ENCODE data around the gene KCNC3.
"Not testable (repeated sequence)": the region's sequence is repeated elsewhere in the genome, so short reads cannot be mapped to it uniquely, and the experiment has no call there.

KCNC3 gene

GRCh38 chr19:50357178-50358100 lies 28.3 kb upstream of the KCNC3 start:
- intact Hi-C loops (cut with DNase I), result no loop called here
- DNase-seq, result peak; percentile 60 to 92 (median 85)

GRCh38 chr19:50356691-50357177 lies 27.6 kb upstream of the KCNC3 start:
- intact Hi-C loops (cut with DNase I), result no loop called here
- no peak for DNase-seq

- intact Hi-C loops (cut with DNase I), result not testable (repeated sequence)
Measured at GRCh38 chr19:50353487-50353880, 24.3 kb upstream of the KCNC3 start.

GRCh38 chr19:50352242-50352641 lies 23.1 kb upstream of the KCNC3 start:
- no peak for DNase-seq
- intact Hi-C loops (cut with DNase I), result no loop called here

More at GRCh38 chr19:50353487-50353880, 24.3 kb upstream of the KCNC3 start:
- peak in 1 of 42 donors; percentile 3 for DNase-seq

- DNase-seq, result peak in 1 of 42 donors; percentile 7
- intact Hi-C loops (cut with DNase I), result no loop called here
Measured at GRCh38 chr19:50349277-50350057, 20.3 kb upstream of the KCNC3 start.

GRCh38 chr19:50347089-50347581 lies 18.0 kb upstream of the KCNC3 start:
- intact Hi-C loops (cut with DNase I); DNase-seq: not testable (repeated sequence)

- intact Hi-C loops (cut with DNase I), result no loop called here
- DNase-seq, result no peak
Measured at GRCh38 chr19:50344661-50345318, 15.6 kb upstream of the KCNC3 start.

- intact Hi-C loops (cut with DNase I), result no loop called here
- no peak for DNase-seq
Measured at GRCh38 chr19:50341091-50341564, 12.0 kb upstream of the KCNC3 start.

GRCh38 chr19:50340331-50340730 lies 11.2 kb upstream of the KCNC3 start:
- no peak for DNase-seq
- intact Hi-C loops (cut with DNase I), result no loop called here

- DNase-seq; intact Hi-C loops (cut with DNase I): not testable (repeated sequence)
Measured at GRCh38 chr19:50337031-50337430, 7.9 kb upstream of the KCNC3 start.

GRCh38 chr19:50334741-50335421 lies 5.7 kb upstream of the KCNC3 start:
- intact Hi-C loops (cut with DNase I), result no loop called here
- DNase-seq, result no peak

- peak in 41 of 42 donors; percentile 61 to 94 (median 85) for DNase-seq
- intact Hi-C loops (cut with DNase I), result no loop called here
Measured at GRCh38 chr19:50333737-50334617, 4.8 kb upstream of the KCNC3 start.

- intact Hi-C loops (cut with DNase I), result no loop called here
Measured at GRCh38 chr19:50333235-50333736, 4.1 kb upstream of the KCNC3 start.

GRCh38 chr19:50332244-50333038 lies 3.3 kb upstream of the KCNC3 start:
- DNase-seq, result peak in 1 of 42 donors; percentile 23
- intact Hi-C loops (cut with DNase I), result no loop called here

More at GRCh38 chr19:50333235-50333736, 4.1 kb upstream of the KCNC3 start:
- peak; percentile 85 to 98 (median 94) for DNase-seq

- intact Hi-C loops (cut with DNase I), result no loop called here
- DNase-seq, result no peak
Measured at GRCh38 chr19:50331994-50332243, 2.7 kb upstream of the KCNC3 start.

- DNase-seq, result no peak
- intact Hi-C loops (cut with DNase I), result no loop called here
Measured at GRCh38 chr19:50331221-50331993, 2.2 kb upstream of the KCNC3 start.
